NCI-H2107 treated with DMSO at 0.1 percent for 48 hours (cell line): ENCODE data around the gene ICE2.
"Not testable (repeated sequence)": the region's sequence is repeated elsewhere in the genome, so short reads cannot be mapped to it uniquely, and the experiment has no call there.

ENCODE experiments used
- DNase-seq: peaks from one replicate; lab custom pipeline; 2025; ENCODE audit not compliant: unreplicated experiment; lab: John Stamatoyannopoulos, UW

The ICE2 gene

GRCh38 chr15:60412807-60413206 lies 66.1 kb downstream of the ICE2 start:
- not testable (repeated sequence) for DNase-seq

- DNase-seq, result no peak
Observed at GRCh38 chr15:60411774-60412425, 67.0 kb downstream of the ICE2 start.

GRCh38 chr15:60410350-60410749 lies 68.6 kb downstream of the ICE2 start:
- DNase-seq, result not testable (repeated sequence)

- DNase-seq, result peak; percentile 19
Observed at GRCh38 chr15:60408463-60408981, 70.4 kb downstream of the ICE2 start.

GRCh38 chr15:60407415-60407805 lies 71.5 kb downstream of the ICE2 start:
- no peak for DNase-seq

GRCh38 chr15:60406513-60407414 lies 72.2 kb downstream of the ICE2 start:
- DNase-seq, result no peak

- DNase-seq, result no peak
Observed at GRCh38 chr15:60405399-60405798, 73.5 kb downstream of the ICE2 start.

GRCh38 chr15:60404351-60404750 lies 74.6 kb downstream of the ICE2 start:
- not testable (repeated sequence) for DNase-seq

- DNase-seq, result no peak
Observed at GRCh38 chr15:60400944-60401343, 78.0 kb downstream of the ICE2 start.

- DNase-seq, result no peak
Observed at GRCh38 chr15:60399931-60400330, 79.0 kb downstream of the ICE2 start.

GRCh38 chr15:60399246-60399915 lies 79.6 kb downstream of the ICE2 start:
- no peak for DNase-seq

- DNase-seq, result no peak
Observed at GRCh38 chr15:60397772-60398445, 81.0 kb downstream of the ICE2 start, which contains the start of gene ANXA2. ANXA2 (minus strand) TSS chr15:60397986; CDS start chr15:60386075, 11,911 bp downstream.

GRCh38 chr15:60396958-60397771 lies 81.8 kb downstream of the ICE2 start:
- DNase-seq, result peak; percentile 22

- no peak for DNase-seq
Observed at GRCh38 chr15:60396560-60396957, 82.4 kb downstream of the ICE2 start.

- no peak for DNase-seq
Observed at GRCh38 chr15:60396100-60396499, 82.8 kb downstream of the ICE2 start.

- peak; percentile 47 for DNase-seq
Observed at GRCh38 chr15:60395276-60396011, 83.5 kb downstream of the ICE2 start.

- DNase-seq, result no peak
Observed at GRCh38 chr15:60394689-60395097, 84.2 kb downstream of the ICE2 start.

GRCh38 chr15:60392986-60393790 lies 85.8 kb downstream of the ICE2 start:
- DNase-seq, result peak; percentile 50
